MM.1S (cell line): ENCODE data around the gene NFX1.

Experiments
- EZH2phosphoT487 ChIP-seq: fragments of 300-600 bp; sonication (generic); IDR thresholded peaks from 2 replicates; pipeline ENCODE4 v1.6.1; 2018; ENCODE audit warnings: antibody characterized with exemption, low read length
- TF ChIP-seq, protein P1 (sequence below): fragments of 300-600 bp; sonication (generic); IDR thresholded peaks from 2 replicates; pipeline ENCODE4 v1.5.1; 2016; ENCODE audit warnings: antibody characterized with exemption, low read length, mixed read lengths

DNA sequence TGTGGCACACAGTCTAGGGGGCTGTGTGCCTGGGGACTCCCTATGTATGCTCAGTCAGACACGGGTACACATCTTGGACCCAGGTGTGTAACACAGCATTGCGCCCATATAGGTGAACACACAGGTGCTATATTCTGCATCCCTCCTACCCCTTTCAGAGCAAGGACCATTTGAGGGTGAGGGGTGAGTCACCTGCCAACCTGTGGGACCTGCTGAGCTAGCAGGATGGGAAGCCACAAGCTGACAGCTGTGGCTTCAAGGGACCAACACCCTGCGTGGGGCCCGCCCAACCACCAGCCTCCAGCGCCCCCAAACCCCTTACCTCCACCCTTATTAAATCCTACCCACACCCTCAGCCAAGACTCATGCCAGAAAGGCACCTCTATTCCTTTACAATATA, 126.7 kb downstream of the NFX1 start:
- TF ChIP-seq, protein P1, sequence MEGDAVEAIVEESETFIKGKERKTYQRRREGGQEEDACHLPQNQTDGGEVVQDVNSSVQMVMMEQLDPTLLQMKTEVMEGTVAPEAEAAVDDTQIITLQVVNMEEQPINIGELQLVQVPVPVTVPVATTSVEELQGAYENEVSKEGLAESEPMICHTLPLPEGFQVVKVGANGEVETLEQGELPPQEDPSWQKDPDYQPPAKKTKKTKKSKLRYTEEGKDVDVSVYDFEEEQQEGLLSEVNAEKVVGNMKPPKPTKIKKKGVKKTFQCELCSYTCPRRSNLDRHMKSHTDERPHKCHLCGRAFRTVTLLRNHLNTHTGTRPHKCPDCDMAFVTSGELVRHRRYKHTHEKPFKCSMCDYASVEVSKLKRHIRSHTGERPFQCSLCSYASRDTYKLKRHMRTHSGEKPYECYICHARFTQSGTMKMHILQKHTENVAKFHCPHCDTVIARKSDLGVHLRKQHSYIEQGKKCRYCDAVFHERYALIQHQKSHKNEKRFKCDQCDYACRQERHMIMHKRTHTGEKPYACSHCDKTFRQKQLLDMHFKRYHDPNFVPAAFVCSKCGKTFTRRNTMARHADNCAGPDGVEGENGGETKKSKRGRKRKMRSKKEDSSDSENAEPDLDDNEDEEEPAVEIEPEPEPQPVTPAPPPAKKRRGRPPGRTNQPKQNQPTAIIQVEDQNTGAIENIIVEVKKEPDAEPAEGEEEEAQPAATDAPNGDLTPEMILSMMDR, result no peak
- TF ChIP-seq EZH2phosphoT487, result no peak
